Loucy (cell line): ENCODE data around the gene RNF145.

Experiments
- H2AFZ ChIP-seq: fragments of 200-600 bp; sonication (generic); 2 replicates; pipeline ENCODE4 v1.6.0; 2016; ENCODE audit warnings: antibody characterized with exemption, mild to moderate bottlenecking, low read length, moderate library complexity
- H3F3A ChIP-seq: fragments of 200-600 bp; 2 replicates; pipeline ENCODE4 v1.6.0; 2016; ENCODE audit warnings: antibody characterized with exemption, low read depth, mild to moderate bottlenecking
- H3K27me3 ChIP-seq: fragments of 200-600 bp; sonication (generic); 2 replicates; pipeline ENCODE4 v1.6.1; 2014; ENCODE audit warnings: low read length, mild to moderate bottlenecking; ENCODE audit not compliant: insufficient read depth, poor library complexity, severe bottlenecking
- H3K36me3 ChIP-seq: fragments of 200-600 bp; sonication (generic); 2 replicates; pipeline ENCODE4 v1.6.1; 2016; ENCODE audit warnings: low read length; ENCODE audit not compliant: insufficient read depth
- H3K4me1 ChIP-seq: fragments of 200-600 bp; sonication (generic); 2 replicates; pipeline ENCODE4 v1.5.1; 2014; ENCODE audit warnings: low read length, mild to moderate bottlenecking; ENCODE audit not compliant: insufficient read depth, poor library complexity, severe bottlenecking
- H3K4me2 ChIP-seq: fragments of 200-600 bp; sonication (generic); 2 replicates; pipeline ENCODE4 v1.6.0; 2014; ENCODE audit warnings: antibody characterized with exemption, low read length, low read depth, mild to moderate bottlenecking; ENCODE audit not compliant: poor library complexity, severe bottlenecking
- H3K4me3 ChIP-seq: fragments of 200-600 bp; sonication (generic); 2 replicates; pipeline ENCODE4 v1.5.1; 2014; ENCODE audit warnings: low read length, mild to moderate bottlenecking, mixed read lengths; ENCODE audit not compliant: poor library complexity, severe bottlenecking
- H3K79me2 ChIP-seq: fragments of 200-600 bp; sonication (generic); 2 replicates; pipeline ENCODE4 v1.6.1; 2014; ENCODE audit warnings: low read length; ENCODE audit not compliant: insufficient read depth
- H3K9ac ChIP-seq: fragments of 200-600 bp; sonication (generic); 2 replicates; pipeline ENCODE4 v1.6.0; 2014; ENCODE audit warnings: mild to moderate bottlenecking, low read depth, low read length, moderate library complexity; ENCODE audit not compliant: poor library complexity, severe bottlenecking
- H3K9me2 ChIP-seq: fragments of 200-600 bp; sonication (generic); replicated peaks from 2 replicates; pipeline ENCODE4 v1.6.1; 2016; ENCODE audit warnings: low read depth, low read length, mixed read lengths
- H3K9me3 ChIP-seq: fragments of 200-600 bp; sonication (generic); 2 replicates; pipeline ENCODE4 v1.6.1; 2014; ENCODE audit warnings: mild to moderate bottlenecking, antibody characterized with exemption, low read length, low read depth; ENCODE audit not compliant: insufficient read depth
- H4K20me1 ChIP-seq: fragments of 200-600 bp; sonication (generic); 2 replicates; pipeline ENCODE4 v1.6.0; 2014; ENCODE audit warnings: antibody characterized with exemption, low read length, mild to moderate bottlenecking; ENCODE audit not compliant: insufficient read depth, poor library complexity, severe bottlenecking
- EZH2phosphoT487 ChIP-seq: fragments of 200-600 bp; IDR thresholded peaks from 2 replicates; pipeline ENCODE4 v1.6.1; 2018; ENCODE audit warnings: antibody characterized with exemption, mild to moderate bottlenecking, moderate library complexity, borderline replicate concordance
- TF ChIP-seq, protein P1 (sequence below): fragments of 200-600 bp; sonication (generic); conservative IDR thresholded peaks from 2 replicates; pipeline ENCODE4 v1.5.1; 2014; ENCODE audit warnings: mild to moderate bottlenecking, antibody characterized with exemption, low read length

Gene RNF145

DNA sequence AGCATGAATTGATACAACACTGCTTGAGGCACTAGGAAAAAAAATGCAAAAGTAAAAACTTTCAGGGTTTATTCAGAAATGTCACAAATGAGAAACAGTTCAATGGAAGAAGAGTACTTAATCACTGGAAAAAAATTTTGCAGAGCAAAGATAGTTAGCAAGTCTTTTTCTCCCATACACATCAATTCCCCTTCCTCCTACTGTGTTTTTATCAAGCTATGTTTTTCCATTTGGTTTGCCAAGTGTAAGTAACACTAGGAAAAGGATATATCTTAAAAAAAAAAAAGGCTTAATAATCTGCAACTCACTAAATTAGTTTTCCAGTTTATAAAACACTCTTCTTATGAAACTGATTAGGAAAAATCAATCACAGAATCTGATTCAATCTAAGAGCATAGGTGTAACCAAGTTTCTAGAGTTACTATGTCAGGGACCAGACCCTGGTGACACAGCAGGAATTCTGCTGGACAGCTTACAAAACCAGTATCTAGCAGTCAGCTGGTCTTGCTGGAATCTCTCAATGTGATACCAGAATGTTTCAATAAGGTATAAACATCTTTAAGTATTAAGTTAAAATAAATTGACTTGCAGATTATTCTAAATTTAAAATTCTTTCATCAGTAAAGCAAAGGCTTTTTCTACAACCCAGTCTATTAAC lies 34.7 kb downstream of the RNF145 start:
- Histone ChIP-seq H3K79me2 (no peaks in the 10 kb centered on the region), H3K4me3 (no peak overlapping the region), H3K4me1 (peaks cover 12% of the 10 kb centered on the region), H3K9me3 (no peaks in the 10 kb centered on the region), H4K20me1 (peaks cover 14% of the 10 kb centered on the region), H2AFZ (no peak overlapping the region), H3F3A (no peaks in the 10 kb centered on the region), H3K36me3 (peaks cover 5% of the 10 kb centered on the region; the same call in 1 of the 2 replicates), H3K9ac (no peak overlapping the region), H3K9me2 (no peaks in the 10 kb centered on the region), H3K4me2 (peak overlapping the region; percentile 51), H3K27me3 (no peaks in the 10 kb centered on the region)
- TF ChIP-seq EZH2phosphoT487: no peak
- TF ChIP-seq, protein P1, sequence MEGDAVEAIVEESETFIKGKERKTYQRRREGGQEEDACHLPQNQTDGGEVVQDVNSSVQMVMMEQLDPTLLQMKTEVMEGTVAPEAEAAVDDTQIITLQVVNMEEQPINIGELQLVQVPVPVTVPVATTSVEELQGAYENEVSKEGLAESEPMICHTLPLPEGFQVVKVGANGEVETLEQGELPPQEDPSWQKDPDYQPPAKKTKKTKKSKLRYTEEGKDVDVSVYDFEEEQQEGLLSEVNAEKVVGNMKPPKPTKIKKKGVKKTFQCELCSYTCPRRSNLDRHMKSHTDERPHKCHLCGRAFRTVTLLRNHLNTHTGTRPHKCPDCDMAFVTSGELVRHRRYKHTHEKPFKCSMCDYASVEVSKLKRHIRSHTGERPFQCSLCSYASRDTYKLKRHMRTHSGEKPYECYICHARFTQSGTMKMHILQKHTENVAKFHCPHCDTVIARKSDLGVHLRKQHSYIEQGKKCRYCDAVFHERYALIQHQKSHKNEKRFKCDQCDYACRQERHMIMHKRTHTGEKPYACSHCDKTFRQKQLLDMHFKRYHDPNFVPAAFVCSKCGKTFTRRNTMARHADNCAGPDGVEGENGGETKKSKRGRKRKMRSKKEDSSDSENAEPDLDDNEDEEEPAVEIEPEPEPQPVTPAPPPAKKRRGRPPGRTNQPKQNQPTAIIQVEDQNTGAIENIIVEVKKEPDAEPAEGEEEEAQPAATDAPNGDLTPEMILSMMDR: no peak

DNA sequence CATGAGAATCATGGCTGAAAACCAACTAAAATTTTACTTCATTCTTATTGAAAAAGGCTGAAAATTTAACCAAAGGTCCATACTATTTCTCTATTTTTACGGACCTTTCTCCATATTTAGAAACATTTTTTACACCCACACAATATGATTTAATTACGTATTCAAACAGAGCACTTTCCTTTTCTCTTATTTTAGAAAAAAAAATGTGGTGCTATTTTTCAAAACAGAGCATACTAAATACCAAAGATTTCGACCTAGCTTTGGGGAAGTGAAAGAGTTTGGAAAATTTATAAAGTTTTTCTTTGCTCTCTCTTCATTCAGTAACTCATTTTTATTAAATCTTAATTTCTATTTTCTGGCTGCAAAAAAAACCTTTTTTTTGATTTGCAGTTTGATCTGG lies 38.1 kb downstream of the RNF145 start:
- Histone ChIP-seq H3K9ac (no peak overlapping the region), H3K9me3 (no peaks in the 10 kb centered on the region), H3K27me3 (no peaks in the 10 kb centered on the region), H3K79me2 (no peaks in the 10 kb centered on the region), H4K20me1 (peaks cover 14% of the 10 kb centered on the region), H2AFZ (no peak overlapping the region), H3K4me1 (peaks cover 9% of the 10 kb centered on the region), H3K4me3 (no peak overlapping the region), H3K36me3 (no peaks in the 10 kb centered on the region; the same call in 1 of the 2 replicates), H3F3A (no peaks in the 10 kb centered on the region), H3K4me2 (no peak overlapping the region), H3K9me2 (no peaks in the 10 kb centered on the region)
- TF ChIP-seq EZH2phosphoT487: no peak
- TF ChIP-seq, protein P1: no peak

GRCh38 chr5:159170021-159170420 lies 39.3 kb downstream of the RNF145 start:
- no peaks in the 10 kb centered on the region for H3K9me3 ChIP-seq
- H3K4me2 ChIP-seq: no peak overlapping the region
- H4K20me1 ChIP-seq: peaks cover 9% of the 10 kb centered on the region
- no peak overlapping the region for H3K9ac ChIP-seq
- H3K4me3 ChIP-seq: no peak overlapping the region
- H3F3A ChIP-seq: no peaks in the 10 kb centered on the region
- H3K4me1 ChIP-seq: peaks cover 5% of the 10 kb centered on the region
- no peaks in the 10 kb centered on the region for H3K79me2 ChIP-seq
- TF ChIP-seq, protein P1: no peak
- TF ChIP-seq EZH2phosphoT487: no peak
- no peak overlapping the region for H2AFZ ChIP-seq
- H3K27me3 ChIP-seq: no peaks in the 10 kb centered on the region
- H3K36me3 ChIP-seq: no peaks in the 10 kb centered on the region
- H3K9me2 ChIP-seq: no peaks in the 10 kb centered on the region
